SIG-M5 treated with dmso at 0.1 percent for 504 hours (cell line): Measurements from ENCODE around the gene GPR108.
"Not testable (repeated sequence)": the region's sequence is repeated elsewhere in the genome, so short reads cannot be mapped to it uniquely, and the experiment has no call there.

Experiments
- DNase-seq: peaks from one replicate; lab custom pipeline; 2025; ENCODE audit not compliant: unreplicated experiment; lab: John Stamatoyannopoulos, UW

The GPR108 gene

GRCh38 chr19:6721138-6721474 is 16.3 kb downstream of the GPR108 start:
- no peak for DNase-seq

- DNase-seq = peak; percentile 39
Observed at GRCh38 chr19:6720369-6721137, 16.8 kb downstream of the GPR108 start, which contains the start of gene C3. TSS of gene C3 (minus strand) at chr19:6720650. CDS start at chr19:6720589, 61 bp downstream.

GRCh38 chr19:6719992-6720368 is 17.4 kb downstream of the GPR108 start:
- DNase-seq = no peak

GRCh38 chr19:6719540-6719861 is 17.9 kb downstream of the GPR108 start:
- DNase-seq = no peak

GRCh38 chr19:6718741-6719539 is 18.4 kb downstream of the GPR108 start:
- DNase-seq = no peak

- no peak for DNase-seq
Observed at GRCh38 chr19:6718111-6718740, 19.2 kb downstream of the GPR108 start.

- DNase-seq = no peak
Observed at GRCh38 chr19:6717441-6717971, 19.9 kb downstream of the GPR108 start.

- no peak for DNase-seq
Observed at GRCh38 chr19:6717036-6717435, 20.3 kb downstream of the GPR108 start.

GRCh38 chr19:6716610-6716970 is 20.8 kb downstream of the GPR108 start:
- DNase-seq = no peak

- DNase-seq = no peak
Observed at GRCh38 chr19:6714749-6715555, 22.4 kb downstream of the GPR108 start.

GRCh38 chr19:6713773-6714692 is 23.3 kb downstream of the GPR108 start:
- no peak for DNase-seq

- DNase-seq = no peak
Observed at GRCh38 chr19:6712692-6713670, 24.4 kb downstream of the GPR108 start.

- no peak for DNase-seq
Observed at GRCh38 chr19:6712231-6712630, 25.1 kb downstream of the GPR108 start.

GRCh38 chr19:6711605-6712004 is 25.8 kb downstream of the GPR108 start:
- DNase-seq = no peak

- no peak for DNase-seq
Observed at GRCh38 chr19:6711078-6711361, 26.4 kb downstream of the GPR108 start.

GRCh38 chr19:6710273-6711077 is 26.9 kb downstream of the GPR108 start:
- DNase-seq = no peak

- DNase-seq = no peak
Observed at GRCh38 chr19:6709549-6709948, 27.8 kb downstream of the GPR108 start.

- DNase-seq = not testable (repeated sequence)
Observed at GRCh38 chr19:6708913-6709312, 28.5 kb downstream of the GPR108 start.
